MM.1S (cell line): ENCODE data around the gene ALDH8A1.

Experiments used
- DNase-seq: peaks from one replicate; pipeline ENCODE4 v3.0.0-alpha.2; 2015
- H2AFZ ChIP-seq: fragments of 300-600 bp; sonication (generic); 2 replicates; pipeline ENCODE4 v1.6.0; 2016; ENCODE audit warnings: antibody characterized with exemption, low read length
- H3F3A ChIP-seq: fragments of 300-600 bp; sonication (generic); 2 replicates; pipeline ENCODE4 v1.6.1; 2016; ENCODE audit warnings: mild to moderate bottlenecking, antibody characterized with exemption, low read length, moderate library complexity, mixed read lengths; ENCODE audit not compliant: insufficient read depth
- H3K27ac ChIP-seq: fragments of 300-600 bp; sonication (generic); 2 replicates; pipeline ENCODE4 v1.5.1; 2016; ENCODE audit warnings: mild to moderate bottlenecking, low read length
- H3K27me3 ChIP-seq: fragments of 300-600 bp; sonication (generic); replicated peaks from 2 replicates; pipeline ENCODE4 v1.6.0; 2016; ENCODE audit warnings: low read length; ENCODE audit not compliant: insufficient read depth
- H3K36me3 ChIP-seq: fragments of 300-600 bp; sonication (generic); replicated peaks from 2 replicates; pipeline ENCODE4 v1.6.1; 2016; ENCODE audit warnings: mild to moderate bottlenecking, low read length, mixed read lengths; ENCODE audit not compliant: insufficient read depth
- H3K4me1 ChIP-seq: fragments of 300-600 bp; sonication (generic); 2 replicates; pipeline ENCODE4 v1.6.1; 2016; ENCODE audit warnings: low read length, mixed read lengths
- H3K4me2 ChIP-seq: fragments of 300-600 bp; sonication (generic); 2 replicates; pipeline ENCODE4 v1.6.0; 2016; ENCODE audit warnings: low read depth, low read length
- H3K4me3 ChIP-seq: fragments of 300-600 bp; sonication (generic); 2 replicates; pipeline ENCODE4 v1.5.1; 2016; ENCODE audit warnings: low read length, mixed read lengths
- H3K79me2 ChIP-seq: fragments of 300-600 bp; sonication (generic); 2 replicates; pipeline ENCODE4 v1.6.1; 2016; ENCODE audit warnings: mixed run types, low read length, mixed read lengths
- H3K9ac ChIP-seq: fragments of 300-600 bp; sonication (generic); 2 replicates; pipeline ENCODE4 v1.6.1; 2016; ENCODE audit warnings: low read length, mixed read lengths
- H3K9me2 ChIP-seq: fragments of 300-600 bp; sonication (generic); replicated peaks from 2 replicates; pipeline ENCODE4 v1.6.1; 2016; ENCODE audit warnings: mild to moderate bottlenecking, low read length, mixed read lengths; ENCODE audit not compliant: insufficient read depth
- H3K9me3 ChIP-seq: fragments of 300-600 bp; sonication (generic); replicated peaks from 2 replicates; pipeline ENCODE4 v1.6.1; 2016; ENCODE audit warnings: mild to moderate bottlenecking, low read length, mixed read lengths; ENCODE audit not compliant: insufficient read depth
- H4K20me1 ChIP-seq: fragments of 300-600 bp; sonication (generic); 2 replicates; pipeline ENCODE4 v1.6.1; 2016; ENCODE audit warnings: mild to moderate bottlenecking, low read length, moderate library complexity, mixed read lengths; ENCODE audit not compliant: insufficient read depth
- EZH2 ChIP-seq: fragments of 300-600 bp; sonication (generic); optimal IDR thresholded peaks from 2 replicates; pipeline ENCODE3; 2017; ENCODE audit warnings: low read depth, mild to moderate bottlenecking, antibody characterized with exemption, low read length, mixed read lengths
- EZH2phosphoT487 ChIP-seq: fragments of 300-600 bp; sonication (generic); IDR thresholded peaks from 2 replicates; pipeline ENCODE4 v1.6.1; 2018; ENCODE audit warnings: antibody characterized with exemption, low read length
- TF ChIP-seq, protein P1 (sequence below): fragments of 300-600 bp; sonication (generic); IDR thresholded peaks from 2 replicates; pipeline ENCODE4 v1.5.1; 2016; ENCODE audit warnings: antibody characterized with exemption, low read length, mixed read lengths

Gene ALDH8A1

DNA sequence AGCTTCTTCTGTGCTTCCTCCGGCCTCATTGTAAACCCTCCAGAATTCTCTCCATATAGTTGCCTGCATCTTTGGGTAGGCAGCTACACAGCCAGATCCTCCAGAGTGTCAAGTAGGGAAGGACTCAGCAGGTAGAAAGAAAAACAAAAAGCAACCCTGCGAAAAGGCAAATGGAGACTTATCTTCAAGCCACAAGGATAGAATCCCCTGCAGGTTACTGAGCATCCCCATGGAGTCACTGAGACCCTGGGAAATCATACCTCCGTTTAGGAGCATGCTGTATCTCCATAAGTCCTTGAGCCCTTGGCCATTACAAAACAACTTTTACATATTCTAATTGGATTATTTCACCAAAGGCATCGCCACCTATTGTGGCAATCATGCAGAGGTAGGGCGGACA lies 28.6 kb downstream of the ALDH8A1 start:
- no peak for DNase-seq
- no peaks in the 10 kb centered on the region for H3K9me3 ChIP-seq
- H2AFZ ChIP-seq: no peak overlapping the region
- no peaks in the 10 kb centered on the region for H3F3A ChIP-seq
- no peaks in the 10 kb centered on the region for H3K27me3 ChIP-seq
- no peaks in the 10 kb centered on the region for H3K36me3 ChIP-seq
- H3K4me1 ChIP-seq: no peaks in the 10 kb centered on the region
- H4K20me1 ChIP-seq: no peaks in the 10 kb centered on the region
- no peaks in the 10 kb centered on the region for H3K9me2 ChIP-seq
- no peaks in the 10 kb centered on the region for H3K79me2 ChIP-seq
- no peak overlapping the region for H3K4me2 ChIP-seq
- H3K4me3 ChIP-seq: no peak overlapping the region
- TF ChIP-seq EZH2phosphoT487 (no peak), EZH2 (no peak)
- TF ChIP-seq, protein P1, sequence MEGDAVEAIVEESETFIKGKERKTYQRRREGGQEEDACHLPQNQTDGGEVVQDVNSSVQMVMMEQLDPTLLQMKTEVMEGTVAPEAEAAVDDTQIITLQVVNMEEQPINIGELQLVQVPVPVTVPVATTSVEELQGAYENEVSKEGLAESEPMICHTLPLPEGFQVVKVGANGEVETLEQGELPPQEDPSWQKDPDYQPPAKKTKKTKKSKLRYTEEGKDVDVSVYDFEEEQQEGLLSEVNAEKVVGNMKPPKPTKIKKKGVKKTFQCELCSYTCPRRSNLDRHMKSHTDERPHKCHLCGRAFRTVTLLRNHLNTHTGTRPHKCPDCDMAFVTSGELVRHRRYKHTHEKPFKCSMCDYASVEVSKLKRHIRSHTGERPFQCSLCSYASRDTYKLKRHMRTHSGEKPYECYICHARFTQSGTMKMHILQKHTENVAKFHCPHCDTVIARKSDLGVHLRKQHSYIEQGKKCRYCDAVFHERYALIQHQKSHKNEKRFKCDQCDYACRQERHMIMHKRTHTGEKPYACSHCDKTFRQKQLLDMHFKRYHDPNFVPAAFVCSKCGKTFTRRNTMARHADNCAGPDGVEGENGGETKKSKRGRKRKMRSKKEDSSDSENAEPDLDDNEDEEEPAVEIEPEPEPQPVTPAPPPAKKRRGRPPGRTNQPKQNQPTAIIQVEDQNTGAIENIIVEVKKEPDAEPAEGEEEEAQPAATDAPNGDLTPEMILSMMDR: no peak
- no peak overlapping the region for H3K27ac ChIP-seq
- H3K9ac ChIP-seq: no peak overlapping the region

DNA sequence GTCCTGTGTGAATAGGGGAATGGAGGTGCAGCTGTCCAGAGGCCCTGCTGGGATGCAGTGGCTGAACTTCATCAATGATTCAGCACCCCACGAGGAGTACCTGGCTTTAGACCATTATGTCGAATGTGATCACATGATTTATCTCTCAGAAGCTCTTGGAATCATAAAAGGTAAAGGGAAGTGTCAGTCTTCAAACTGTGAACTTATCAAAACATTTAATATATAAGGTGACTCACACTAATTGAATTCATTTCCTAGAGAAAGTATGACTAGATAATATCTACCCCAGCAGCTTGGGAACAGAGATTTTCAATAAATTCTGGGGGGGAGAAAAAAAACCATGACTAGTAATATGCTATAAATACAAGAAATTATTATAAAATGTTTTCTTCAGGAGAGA lies 29.5 kb downstream of the ALDH8A1 start:
- H3K9me3 ChIP-seq: no peaks in the 10 kb centered on the region
- H4K20me1 ChIP-seq: no peaks in the 10 kb centered on the region
- H3K9me2 ChIP-seq: no peaks in the 10 kb centered on the region
- H2AFZ ChIP-seq: no peak overlapping the region
- no peak for DNase-seq
- no peak overlapping the region for H3K4me3 ChIP-seq
- no peaks in the 10 kb centered on the region for H3K36me3 ChIP-seq
- H3K79me2 ChIP-seq: no peaks in the 10 kb centered on the region
- H3F3A ChIP-seq: no peaks in the 10 kb centered on the region
- no peak overlapping the region for H3K9ac ChIP-seq
- TF ChIP-seq EZH2phosphoT487: no peak
- TF ChIP-seq, protein P1: no peak
- TF ChIP-seq EZH2: no peak
- H3K27me3 ChIP-seq: no peaks in the 10 kb centered on the region
- H3K4me1 ChIP-seq: no peaks in the 10 kb centered on the region
- H3K4me2 ChIP-seq: no peak overlapping the region
- H3K27ac ChIP-seq: no peak overlapping the region

DNA sequence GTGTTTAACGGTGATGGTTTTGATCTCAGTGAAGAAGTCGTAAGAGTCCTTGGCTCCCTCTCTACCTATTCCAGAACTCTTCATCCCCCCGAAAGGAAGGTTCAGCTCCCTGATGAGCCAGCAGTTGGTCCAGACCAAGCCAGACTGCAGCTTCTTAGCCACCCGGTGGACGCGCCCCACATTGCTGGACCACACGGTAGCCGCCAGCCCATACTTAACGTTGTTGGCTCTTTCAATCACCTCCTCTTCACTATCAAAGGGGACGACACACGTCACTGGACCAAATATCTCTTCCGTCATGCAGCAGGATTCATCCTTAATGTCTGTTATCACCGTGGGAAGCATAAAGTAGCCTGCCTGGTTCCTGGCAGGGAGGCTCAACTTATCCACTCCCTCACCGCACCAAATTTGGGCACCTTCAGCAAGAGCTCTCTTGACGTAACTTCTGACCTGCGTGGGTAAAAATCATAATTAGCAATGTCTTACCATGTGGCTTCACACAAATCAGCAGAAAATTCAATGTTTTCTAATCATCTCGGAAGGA lies 31.4 kb downstream of the ALDH8A1 start:
- Histone ChIP-seq H3K27me3 (no peaks in the 10 kb centered on the region), H3K4me1 (no peaks in the 10 kb centered on the region), H3K79me2 (no peaks in the 10 kb centered on the region), H3K9me2 (no peaks in the 10 kb centered on the region), H2AFZ (no peak overlapping the region), H3K4me3 (no peak overlapping the region), H3K4me2 (no peak overlapping the region), H3K9ac (no peak overlapping the region), H3K36me3 (no peaks in the 10 kb centered on the region), H3F3A (no peaks in the 10 kb centered on the region), H3K9me3 (no peaks in the 10 kb centered on the region), H3K27ac (no peak overlapping the region), H4K20me1 (no peaks in the 10 kb centered on the region)
- TF ChIP-seq EZH2phosphoT487 (no peak), EZH2 (no peak)
- TF ChIP-seq, protein P1: no peak
- DNase-seq: no peak
